ENCODE data around the gene MSH5. TPM values are rescaled to one million over a fixed set of nuclear protein-coding genes. Genes with fewer than 3 reads are reported as not detected.

MSH5 gene
- polyA plus RNA-seq, 1 donor from 2014 or later = 7.8 TPM

DNA sequence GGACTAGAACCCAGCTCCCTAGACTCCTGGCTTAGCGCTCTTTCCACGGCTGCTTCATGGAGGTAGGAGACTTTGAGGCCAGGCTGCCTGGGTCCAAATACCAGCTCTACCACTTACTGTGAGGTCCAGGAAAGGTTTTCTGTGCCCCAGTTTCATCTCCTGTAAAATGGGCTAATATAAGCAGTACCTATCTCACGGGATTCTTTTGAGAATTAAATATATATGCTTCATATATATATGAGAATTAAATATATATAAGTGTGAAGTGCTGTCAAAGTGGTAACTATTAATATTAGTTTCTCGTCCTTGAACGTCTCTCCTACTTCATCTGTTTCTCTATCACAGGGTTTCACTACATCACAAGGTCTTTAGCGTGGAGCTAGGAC lies 48.7 kb upstream of the MSH5 start:
- no peaks in the 10 kb centered on the region for H3K79me2 ChIP-seq (replicated peaks; ENCODE audit: insufficient read depth, low read length)
- H3K9ac ChIP-seq (ENCODE audit: low read length) = no peak overlapping the region
- H3K27ac ChIP-seq (ENCODE audit: low read length) = no peak overlapping the region
- H3K9me3 ChIP-seq (ENCODE audit: low read length) = no peaks in the 10 kb centered on the region
- H3F3A ChIP-seq (ENCODE audit: insufficient read depth, low read length, poor library complexity, severe bottlenecking) = no peaks in the 10 kb centered on the region
- H2AFZ ChIP-seq (ENCODE audit: low read depth, low read length) = no peak overlapping the region
- no peak overlapping the region for H3K4me2 ChIP-seq (ENCODE audit: low read length)
- no peaks in the 10 kb centered on the region for H4K20me1 ChIP-seq (ENCODE audit: insufficient read depth)
- H3K9me2 ChIP-seq (ENCODE audit: insufficient read depth, low read length) = no peaks in the 10 kb centered on the region
- H3K27me3 ChIP-seq (ENCODE audit: insufficient read depth, low read depth, low read length) = no peaks in the 10 kb centered on the region
- TF ChIP-seq EP300 (conservative IDR thresholded peaks at IDR 0.05; ENCODE audit: poor library complexity, severe bottlenecking) = no peak
- TF ChIP-seq MXI1 (conservative IDR thresholded peaks at IDR 0.05; ENCODE audit: poor library complexity, severe bottlenecking) = no peak
- TF ChIP-seq, protein P1, sequence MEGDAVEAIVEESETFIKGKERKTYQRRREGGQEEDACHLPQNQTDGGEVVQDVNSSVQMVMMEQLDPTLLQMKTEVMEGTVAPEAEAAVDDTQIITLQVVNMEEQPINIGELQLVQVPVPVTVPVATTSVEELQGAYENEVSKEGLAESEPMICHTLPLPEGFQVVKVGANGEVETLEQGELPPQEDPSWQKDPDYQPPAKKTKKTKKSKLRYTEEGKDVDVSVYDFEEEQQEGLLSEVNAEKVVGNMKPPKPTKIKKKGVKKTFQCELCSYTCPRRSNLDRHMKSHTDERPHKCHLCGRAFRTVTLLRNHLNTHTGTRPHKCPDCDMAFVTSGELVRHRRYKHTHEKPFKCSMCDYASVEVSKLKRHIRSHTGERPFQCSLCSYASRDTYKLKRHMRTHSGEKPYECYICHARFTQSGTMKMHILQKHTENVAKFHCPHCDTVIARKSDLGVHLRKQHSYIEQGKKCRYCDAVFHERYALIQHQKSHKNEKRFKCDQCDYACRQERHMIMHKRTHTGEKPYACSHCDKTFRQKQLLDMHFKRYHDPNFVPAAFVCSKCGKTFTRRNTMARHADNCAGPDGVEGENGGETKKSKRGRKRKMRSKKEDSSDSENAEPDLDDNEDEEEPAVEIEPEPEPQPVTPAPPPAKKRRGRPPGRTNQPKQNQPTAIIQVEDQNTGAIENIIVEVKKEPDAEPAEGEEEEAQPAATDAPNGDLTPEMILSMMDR (IDR thresholded peaks at IDR 0.05; ENCODE audit: poor library complexity, severe bottlenecking) = no peak
- no peak for TF ChIP-seq TAF1 (IDR thresholded peaks at IDR 0.05; ENCODE audit: low read depth)
- no peak for TF ChIP-seq REST (IDR thresholded peaks at IDR 0.05; ENCODE audit: borderline replicate concordance)
- no peak for TF ChIP-seq RAD21 (conservative IDR thresholded peaks at IDR 0.05)
- no peak for TF ChIP-seq EZH2 (IDR thresholded peaks at IDR 0.05; ENCODE audit: borderline replicate concordance, insufficient read depth, low read length, poor library complexity, severe bottlenecking)
- TF ChIP-seq POLR2AphosphoS5 (IDR thresholded peaks at IDR 0.05) = no peak
- no peak for TF ChIP-seq SMC3 (conservative IDR thresholded peaks at IDR 0.05; ENCODE audit: poor library complexity)
- H3K4me3 ChIP-seq (ENCODE audit: low read length) = no peak overlapping the region
- H3K36me3 ChIP-seq (ENCODE audit: insufficient read depth, low read length) = no peaks in the 10 kb centered on the region

DNA sequence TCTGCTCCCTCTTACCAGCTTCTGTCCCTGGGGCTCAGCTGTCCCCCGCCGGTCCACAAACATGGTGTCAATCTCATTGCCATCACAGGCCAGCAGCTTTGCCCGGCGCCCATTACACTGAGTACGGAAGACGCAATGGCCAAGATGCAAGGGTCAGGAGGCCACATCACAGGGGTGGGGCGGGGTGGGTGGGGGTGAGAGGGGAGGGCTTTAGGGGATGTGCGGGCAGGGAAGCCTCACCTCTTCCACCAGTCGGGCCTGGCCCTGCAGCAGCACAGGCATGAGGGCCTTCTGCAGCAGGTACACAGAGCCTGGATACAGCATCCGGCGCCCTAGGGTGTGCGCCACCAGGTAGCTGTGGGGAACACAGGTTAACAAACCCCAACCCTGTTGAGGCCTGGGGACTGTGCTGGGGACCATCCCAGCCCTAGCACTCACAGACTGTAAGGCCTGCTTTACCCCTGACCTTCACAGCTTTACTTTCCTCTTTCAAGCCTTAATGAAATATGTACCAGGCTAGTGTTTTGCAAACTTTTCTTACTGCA lies 48.2 kb upstream of the MSH5 start:
- H3K36me3 ChIP-seq (ENCODE audit: insufficient read depth, low read length) = no peaks in the 10 kb centered on the region

More for the DNA sequence above, 48.2 kb upstream of the MSH5 start:
- no peaks in the 10 kb centered on the region for H3F3A ChIP-seq (ENCODE audit: insufficient read depth, low read length, poor library complexity, severe bottlenecking)
- H3K27me3 ChIP-seq (ENCODE audit: insufficient read depth, low read depth, low read length) = no peaks in the 10 kb centered on the region
- no peak overlapping the region for H3K9ac ChIP-seq (ENCODE audit: low read length)
- H3K79me2 ChIP-seq (replicated peaks; ENCODE audit: insufficient read depth, low read length) = no peaks in the 10 kb centered on the region
- TF ChIP-seq EZH2 (IDR thresholded peaks at IDR 0.05; ENCODE audit: borderline replicate concordance, insufficient read depth, low read length, poor library complexity, severe bottlenecking) = no peak
- TF ChIP-seq MXI1 (conservative IDR thresholded peaks at IDR 0.05; ENCODE audit: poor library complexity, severe bottlenecking) = no peak
- no peak for TF ChIP-seq REST (IDR thresholded peaks at IDR 0.05; ENCODE audit: borderline replicate concordance)
- TF ChIP-seq POLR2AphosphoS5 (IDR thresholded peaks at IDR 0.05) = no peak
- no peak for TF ChIP-seq TAF1 (IDR thresholded peaks at IDR 0.05; ENCODE audit: low read depth)
- no peak for TF ChIP-seq EP300 (conservative IDR thresholded peaks at IDR 0.05; ENCODE audit: poor library complexity, severe bottlenecking)
- TF ChIP-seq, protein P1 (IDR thresholded peaks at IDR 0.05; ENCODE audit: poor library complexity, severe bottlenecking) = no peak
- TF ChIP-seq RAD21 (conservative IDR thresholded peaks at IDR 0.05) = no peak
- no peak overlapping the region for H3K27ac ChIP-seq (ENCODE audit: low read length)
- H3K4me3 ChIP-seq (ENCODE audit: low read length) = no peak overlapping the region
- H3K9me2 ChIP-seq (ENCODE audit: insufficient read depth, low read length) = no peaks in the 10 kb centered on the region
- H3K4me2 ChIP-seq (ENCODE audit: low read length) = no peak overlapping the region
- H4K20me1 ChIP-seq (ENCODE audit: insufficient read depth) = no peaks in the 10 kb centered on the region
- no peak overlapping the region for H2AFZ ChIP-seq (ENCODE audit: low read depth, low read length)
- H3K9me3 ChIP-seq (ENCODE audit: low read length) = no peaks in the 10 kb centered on the region

Measured in neural cell (in vitro differentiated cells).